Erythroblast (primary cell): ENCODE measurements around the gene MAP3K2.

ENCODE experiments used
- GATA1 ChIP-seq: IDR thresholded peaks from 2 replicates; pipeline ENCODE4 v1.6.1; 2011; ENCODE audit warnings: low read depth, mild to moderate bottlenecking, control low read depth, low read length, moderate library complexity
- POLR2A ChIP-seq: IDR thresholded peaks from 2 replicates; pipeline ENCODE4 v1.6.1; 2011; ENCODE audit warnings: mild to moderate bottlenecking, low read length

DNA sequence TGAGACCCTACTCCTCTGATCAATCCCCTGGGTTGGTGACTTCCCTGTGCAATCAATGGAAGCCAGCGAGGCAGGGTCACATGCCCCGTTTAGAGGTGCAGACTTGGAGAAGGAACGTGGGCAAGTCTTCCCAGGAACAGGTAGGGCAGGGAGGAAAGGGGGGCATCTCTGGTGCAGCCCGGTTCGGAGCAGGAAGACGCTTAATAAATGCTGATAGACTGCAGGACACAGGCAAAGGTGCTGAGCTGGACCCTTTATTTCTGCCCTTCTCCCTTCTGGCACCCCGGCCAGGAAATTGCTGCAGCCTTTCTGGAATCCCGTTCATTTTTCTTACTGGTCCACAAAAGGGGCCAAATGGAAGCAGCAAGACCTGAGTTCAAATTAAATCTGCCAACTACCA, 29.6 kb upstream of the MAP3K2 start:
- no peak for TF ChIP-seq POLR2A
- no peak for TF ChIP-seq GATA1
